Endothelial cell of umbilical vein (primary cell): ENCODE results near the gene ARFRP1.

ENCODE experiments used
- MAX ChIP-seq: IDR thresholded peaks from 2 replicates; pipeline ENCODE4 v1.6.1; 2011; ENCODE audit not compliant: insufficient read depth, insufficient read length
- POLR2A ChIP-seq: IDR thresholded peaks from 2 replicates; pipeline ENCODE4 v1.6.1; 2012; ENCODE audit warnings: low read depth, mild to moderate bottlenecking, control low read depth, low read length
- POLR2AphosphoS5 ChIP-seq: IDR thresholded peaks from 2 replicates; pipeline ENCODE4 v1.6.1; 2012; ENCODE audit warnings: low read depth, mild to moderate bottlenecking, control low read depth, low read length, moderate library complexity; ENCODE audit not compliant: insufficient read depth

- TF ChIP-seq POLR2A (no peak), POLR2AphosphoS5 (no peak), MAX (no peak)
Observed at GRCh38 chr20:63705232-63706026, 2.3 kb downstream of the ARFRP1 start.
